H1 (cell line): ENCODE data around the gene ABLIM1. TPM values are rescaled to one million over a fixed set of nuclear protein-coding genes. Genes with fewer than 3 reads are reported as not detected.

Experiments
- CTCF ChIA-PET: fragments of 300-600 bp; sonication (Branson Sonifier 250); formaldehyde crosslinking; loops from one replicate; lab custom pipeline; 2021; ENCODE audit not compliant: partially characterized antibody; lab: Charles Lee
- POLR2A ChIA-PET: fragments of 300-600 bp; sonication (Branson Sonifier 250); formaldehyde crosslinking; loops from one replicate; lab custom pipeline; 2021; ENCODE audit warnings: inconsistent platforms; ENCODE audit not compliant: partially characterized antibody; lab: Charles Lee
- DNase-seq, 2 experiments: peaks; one replicate each; pipeline versions ENCODE4 v3.0.0 to v3.0.0-alpha.2; 2010 to 2022; ENCODE audit warnings: low spot score in 2 of 2, low read depth in 1 of 2, mixed read lengths in 1 of 2
- FAIRE-seq: peaks from 2 replicates; lab custom pipeline; 2011; peaks lifted over from hg19 to GRCh38; lab: Jason Lieb, UNC
- H2AFZ ChIP-seq: 2 replicates; pipeline ENCODE4 v1.8.1; 2012; ENCODE audit warnings: low read length, inconsistent platforms
- H2AK5ac ChIP-seq: 2 replicates; pipeline ENCODE4 v1.6.1; 2013; ENCODE audit warnings: low read depth, low read length
- H2BK120ac ChIP-seq: replicated peaks from 2 replicates; pipeline ENCODE3; 2013; ENCODE audit warnings: low read depth, low read length, inconsistent platforms
- H2BK12ac ChIP-seq: 2 replicates; pipeline ENCODE4 v1.6.1; 2013; ENCODE audit warnings: low read depth, low read length
- H2BK15ac ChIP-seq: 2 replicates; pipeline ENCODE4 v1.6.1; 2013; ENCODE audit warnings: low read length
- H2BK20ac ChIP-seq: 2 replicates; pipeline ENCODE4 v1.6.1; 2013; ENCODE audit warnings: low read length
- H2BK5ac ChIP-seq: 2 replicates; pipeline ENCODE4 v1.6.1; 2013; ENCODE audit warnings: low read depth, low read length
- H3K14ac ChIP-seq: 2 replicates; pipeline ENCODE4 v1.6.1; 2013; ENCODE audit warnings: inconsistent platforms; ENCODE audit not compliant: insufficient read length
- H3K18ac ChIP-seq: 2 replicates; pipeline ENCODE4 v1.6.1; 2013; ENCODE audit warnings: low read length; ENCODE audit errors: extremely low read depth
- H3K23ac ChIP-seq: 2 replicates; pipeline ENCODE4 v1.6.1; 2013; ENCODE audit warnings: inconsistent platforms; ENCODE audit not compliant: insufficient read length
- H3K23me2 ChIP-seq: 2 replicates; pipeline ENCODE4 v1.6.1; 2013; ENCODE audit warnings: low read depth, low read length
- H3K27ac ChIP-seq: 2 replicates; pipeline ENCODE4 v1.6.1; 2011; ENCODE audit warnings: low read depth, low read length, inconsistent platforms
- H3K27me3 ChIP-seq, 4 experiments: replicated peaks in 1 of 4; 1 replicate in 1 of 4; 2 replicates in 3 of 4; pipeline versions ENCODE4 v1.6.1 to v1.8.1; 2011 to 2013; ENCODE audit warnings: low read length in 3 of 4, mild to moderate bottlenecking in 3 of 4, inconsistent platforms in 2 of 4, mixed read lengths in 2 of 4, moderate library complexity in 1 of 4; ENCODE audit not compliant: control insufficient read depth in 3 of 4, insufficient read depth in 3 of 4; ENCODE audit errors: extremely low read depth in 1 of 4
- H3K36me3 ChIP-seq, 4 experiments: 2 replicates each; pipeline versions ENCODE4 v1.6.1 to v1.8.1; 2011 to 2013; ENCODE audit warnings: mild to moderate bottlenecking in 4 of 4, low read length in 3 of 4, moderate library complexity in 2 of 4, control low read depth in 1 of 4, inconsistent platforms in 1 of 4; ENCODE audit not compliant: insufficient read depth in 4 of 4, control insufficient read depth in 2 of 4
- H3K4ac ChIP-seq: replicated peaks from 2 replicates; pipeline ENCODE3; 2013; ENCODE audit warnings: low read length, low read depth, mixed read lengths, inconsistent platforms; ENCODE audit not compliant: insufficient read length
- H3K4me1 ChIP-seq, 4 experiments: replicated peaks in 1 of 4; 1 replicate in 1 of 4; 2 replicates in 3 of 4; pipeline versions ENCODE4 v1.6.1 to v1.8.1; 2011 to 2013; ENCODE audit warnings: low read length in 3 of 4, inconsistent platforms in 2 of 4, mixed read lengths in 1 of 4; ENCODE audit not compliant: insufficient read depth in 4 of 4, control insufficient read depth in 3 of 4
- H3K4me2 ChIP-seq, 2 experiments: 2 replicates each; pipeline versions ENCODE4 v1.6.1 to v1.8.1; 2011 to 2013; ENCODE audit warnings: low read depth in 2 of 2, low read length in 2 of 2, control low read depth in 1 of 2, inconsistent platforms in 1 of 2, mild to moderate bottlenecking in 1 of 2; ENCODE audit not compliant: insufficient read depth in 1 of 2
- H3K4me3 ChIP-seq, 4 experiments: fragments of 200-600, 300-600 bp in 1 of 4; sonication (generic), shearing (Covaris generic), sonication (Bioruptor Twin) in 1 of 4; 2 replicates each; pipeline versions ENCODE4 v1.5.1 to v1.8.1; 2011 to 2016; ENCODE audit warnings: low read length in 4 of 4, low read depth in 3 of 4, control low read depth in 2 of 4, inconsistent platforms in 2 of 4, mild to moderate bottlenecking in 2 of 4, mixed read lengths in 1 of 4, moderate library complexity in 1 of 4; ENCODE audit not compliant: insufficient read depth in 2 of 4; ENCODE audit errors: extremely low read depth in 1 of 4
- H3K56ac ChIP-seq: replicated peaks from 2 replicates; pipeline ENCODE3; 2013; ENCODE audit warnings: low read depth, mild to moderate bottlenecking, mixed read lengths, low read length, inconsistent platforms; ENCODE audit not compliant: insufficient read length
- H3K79me1 ChIP-seq: 2 replicates; pipeline ENCODE4 v1.6.1; 2013; ENCODE audit warnings: low read depth, low read length, control low read depth
- H3K79me2 ChIP-seq, 2 experiments: 2 replicates each; pipeline versions ENCODE4 v1.6.1 to v1.8.1; 2012 to 2013; ENCODE audit warnings: low read length in 2 of 2, mild to moderate bottlenecking in 2 of 2, inconsistent platforms in 1 of 2; ENCODE audit not compliant: insufficient read depth in 2 of 2, control insufficient read depth in 1 of 2
- H3K9ac ChIP-seq, 4 experiments: replicated peaks in 1 of 4; 1 replicate in 1 of 4; 2 replicates in 3 of 4; pipeline versions ENCODE4 v1.6.1 to v1.8.1; 2011 to 2013; ENCODE audit warnings: low read depth in 3 of 4, low read length in 3 of 4, control low read depth in 2 of 4, mild to moderate bottlenecking in 2 of 4, moderate library complexity in 2 of 4, inconsistent platforms in 1 of 4; ENCODE audit errors: extremely low read depth in 1 of 4
- H3K9me3 ChIP-seq, 2 experiments: 2 replicates each; pipeline versions ENCODE4 v1.6.1 to v1.8.1; 2012 to 2013; ENCODE audit warnings: mild to moderate bottlenecking in 2 of 2, moderate library complexity in 2 of 2, control low read depth in 1 of 2, inconsistent platforms in 1 of 2, low read depth in 1 of 2, low read length in 1 of 2, mixed read lengths in 1 of 2; ENCODE audit not compliant: insufficient read depth in 2 of 2
- H4K20me1 ChIP-seq, 2 experiments: replicated peaks in 1 of 2; 2 replicates each; pipeline versions ENCODE3 to v1.8.1; 2011 to 2013; ENCODE audit warnings: inconsistent platforms in 2 of 2, low read length in 2 of 2, mild to moderate bottlenecking in 1 of 2; ENCODE audit not compliant: insufficient read depth in 2 of 2, control insufficient read depth in 1 of 2
- H4K5ac ChIP-seq: 2 replicates; pipeline ENCODE4 v1.6.1; 2013; ENCODE audit warnings: low read length, low read depth, mixed read lengths, inconsistent platforms; ENCODE audit not compliant: insufficient read length
- H4K8ac ChIP-seq: 2 replicates; pipeline ENCODE4 v1.8.0; 2013; ENCODE audit warnings: mild to moderate bottlenecking, moderate library complexity, low read length, inconsistent platforms; ENCODE audit not compliant: insufficient read depth; ENCODE audit errors: extremely low read depth
- H4K91ac ChIP-seq: replicated peaks from 2 replicates; pipeline ENCODE3; 2013; ENCODE audit warnings: low read length, mixed read lengths, inconsistent platforms; ENCODE audit not compliant: insufficient read length
- BCL11A ChIP-seq, 2 experiments: IDR thresholded peaks; one replicate each; pipeline ENCODE4 v1.6.1; 2011; ENCODE audit warnings: low read depth in 2 of 2, low read length in 2 of 2, mild to moderate bottlenecking in 2 of 2
- CBX5 ChIP-seq: fragments of 300-800, 300-1000 bp; sonication (generic); IDR thresholded peaks from 2 replicates; pipeline ENCODE4 v1.7.1; 2016; ENCODE audit warnings: antibody characterized with exemption, low read length, low read depth
- CREB1 ChIP-seq: IDR thresholded peaks from 2 replicates; pipeline ENCODE4 v1.6.1; 2012; ENCODE audit warnings: inconsistent platforms
- E2F6 ChIP-seq: IDR thresholded peaks from 2 replicates; pipeline ENCODE4 v1.6.1; 2012; ENCODE audit warnings: inconsistent platforms
- FOSL1 ChIP-seq: IDR thresholded peaks from 2 replicates; pipeline ENCODE4 v1.6.1; 2011; ENCODE audit warnings: mild to moderate bottlenecking, low read depth, low read length, moderate library complexity; ENCODE audit not compliant: insufficient read depth
- HDAC6 ChIP-seq: IDR thresholded peaks from one replicate; pipeline ENCODE4 v1.7.1; 2012; ENCODE audit warnings: low read depth, mild to moderate bottlenecking, inconsistent platforms, low read length, moderate library complexity
- JUN ChIP-seq: IDR thresholded peaks from 2 replicates; pipeline ENCODE4 v1.6.1; 2011; ENCODE audit warnings: low read depth, mild to moderate bottlenecking, improper control_type of control experiment, low read length
- RBBP5 ChIP-seq: IDR thresholded peaks from 2 replicates; pipeline ENCODE4 v1.7.1; 2012; ENCODE audit warnings: low read depth, mild to moderate bottlenecking, inconsistent platforms, low read length, moderate library complexity, borderline replicate concordance
- RXRA ChIP-seq: IDR thresholded peaks from 2 replicates; pipeline ENCODE4 v1.6.1; 2011; ENCODE audit warnings: low read depth, mild to moderate bottlenecking, low read length, moderate library complexity; ENCODE audit not compliant: insufficient read depth
- SIX5 ChIP-seq: IDR thresholded peaks from 2 replicates; pipeline ENCODE4 v1.6.1; 2011; ENCODE audit warnings: mild to moderate bottlenecking, low read depth, low read length
- SP2 ChIP-seq: IDR thresholded peaks from 2 replicates; pipeline ENCODE4 v1.6.1; 2012; ENCODE audit warnings: mild to moderate bottlenecking, low read length, inconsistent platforms
- SRF ChIP-seq: IDR thresholded peaks from 2 replicates; pipeline ENCODE4 v1.6.1; 2011; ENCODE audit warnings: mild to moderate bottlenecking, low read depth, low read length, moderate library complexity
- TAF1 ChIP-seq: IDR thresholded peaks from 2 replicates; pipeline ENCODE4 v1.6.1; 2011; ENCODE audit warnings: mild to moderate bottlenecking, low read depth, low read length
- TEAD4 ChIP-seq: IDR thresholded peaks from 2 replicates; pipeline ENCODE4 v1.6.1; 2012; ENCODE audit warnings: low read depth, low read length, inconsistent platforms, mixed read lengths
- ZNF274 ChIP-seq: IDR thresholded peaks from 2 replicates; pipeline ENCODE4 v1.7.0; 2012; ENCODE audit warnings: low read length, borderline replicate concordance; ENCODE audit errors: extremely low read depth
- WGBS, 2 experiments: shearing (Covaris generic) in 1 of 2; methylation state at CpG; one replicate each; pipeline versions ENCODE4 v1.1.6 to v1.1.7; 2013 to 2015; ENCODE audit warnings: low lambda C conversion rate in 2 of 2, mixed read lengths in 2 of 2, inconsistent platforms in 1 of 2, low coverage in 1 of 2, missing lambda C conversion rate in 1 of 2; ENCODE audit not compliant: insufficient replicate concordance in 2 of 2, insufficient coverage in 1 of 2, insufficient read length in 1 of 2; ENCODE audit errors: extremely low coverage in 1 of 2, missing lambda C conversion rate in 1 of 2; 5-methylcytosine and 5-hydroxymethylcytosine counted together
- polyA plus RNA-seq, 7 experiments: library from polyadenylated mRNA; depleted of rRNA in 3 of 7; stranded (reverse) in 5 of 7; unstranded in 2 of 7; fragments of >200 nt in 5 of 7; fragments of 200-250 nt in 2 of 7; gene quantifications; 1 replicate in 5 of 7; 2 replicates in 1 of 7; 4 replicates in 1 of 7; pipeline versions ENCODE4 v1.2.1 to v1.2.3, GENCODE V29; 2011 to 2013; ENCODE audit warnings: missing spikeins in 2 of 7, mixed read lengths in 2 of 7
- total RNA-seq: library from RNA; stranded (reverse); fragmentation: NEBNext Ultra II Directional; extraction: Animal tissue kit (Norgen Biotek cat#: 25700); gene quantifications from 2 replicates; pipeline ENCODE4 v1.2.1, GENCODE V29; 2021

The ABLIM1 gene
- total and polyA plus RNA-seq, 2 of the 8 experiments (the other 6 are each of a cell fraction or from before 2014, with no cell fraction given) = 51.2 to 51.7 TPM

- H3K4me3 ChIP-seq = no peak overlapping the region
- no peak overlapping the region for H3K4ac ChIP-seq
- FAIRE-seq = no peak
- no peak overlapping the region for H2BK120ac ChIP-seq
- H3K27me3 ChIP-seq = no peaks in the 10 kb centered on the region
- no peak overlapping the region for H3K4me2 ChIP-seq
- 79% methylated on average over 5 of the region's 5 CpGs; no CpG with 5 or more reads in 1 of the 2 experiments for WGBS, 2 experiments
- H4K20me1 ChIP-seq = no peaks in the 10 kb centered on the region
- H3K56ac ChIP-seq = no peak overlapping the region
- no peaks in the 10 kb centered on the region for H3K9me3 ChIP-seq
- POLR2A ChIA-PET = interaction anchor here (1.0 kb wide), 1 partner anchor 10 kb away, joined by 3 read pairs; no protein-coding TSS in a partner anchor
- no peak overlapping the region for H4K8ac ChIP-seq
- no peaks in the 10 kb centered on the region for H3K36me3 ChIP-seq
- H2AK5ac ChIP-seq = no peak overlapping the region
- no peak overlapping the region for H3K18ac ChIP-seq
- H3K27ac ChIP-seq = no peak overlapping the region
- no peak overlapping the region for H2BK5ac ChIP-seq
- DNase-seq = no peak
- CTCF ChIA-PET = no interaction called here
- no peak overlapping the region for H3K9ac ChIP-seq
- H2BK15ac ChIP-seq = no peak overlapping the region
- no peak overlapping the region for H2AFZ ChIP-seq
- TF ChIP-seq TEAD4 (no peak), E2F6 (no peak), TAF1 (no peak), FOSL1 (no peak), ZNF274 (no peak), HDAC6 (no peak), BCL11A (IDR thresholded peaks at IDR 0.05; ENCODE audit: low read depth in 2 of 2, low read length in 2 of 2) (no peak), CBX5 (no peak), SP2 (no peak), SRF (no peak), JUN (no peak), RBBP5 (no peak), SIX5 (no peak), RXRA (no peak), CREB1 (no peak)
- no peak overlapping the region for H3K23ac ChIP-seq
- no peaks in the 10 kb centered on the region for H3K4me1 ChIP-seq
- H4K5ac ChIP-seq = no peak overlapping the region
- no peaks in the 10 kb centered on the region for H3K23me2 ChIP-seq
- no peaks in the 10 kb centered on the region for H3K79me1 ChIP-seq
- no peak overlapping the region for H4K91ac ChIP-seq
- H2BK20ac ChIP-seq = no peak overlapping the region
- H3K79me2 ChIP-seq = no peaks in the 10 kb centered on the region
- H2BK12ac ChIP-seq = no peak overlapping the region
- H3K14ac ChIP-seq = no peak overlapping the region
Observed at GRCh38 chr10:114642729-114643128, 15.3 kb downstream of the ABLIM1 start.
